ENCODE data around the gene KIF5C. TPM values are rescaled to one million over a fixed set of nuclear protein-coding genes. Genes with fewer than 3 reads are reported as not detected.

KIF5C gene
- total RNA-seq (ENCODE audit: unreplicated experiment), result 673 TPM
- long read RNA-seq, partial matches to known transcripts, result 15 of 24 reads
- long read RNA-seq, other reads (novel, unspliced or antisense), result 9 of 24 reads

GRCh38 chr2:148874868-148875341, at the start of gene KIF5C:
Gene KIF5C (plus strand): TSS chr2:148875227. CDS start chr2:148875618, 391 bp downstream.
- peaks cover 17% of the 10 kb centered on the region for H3K27me3 Mint-ChIP-seq (ENCODE audit: unreplicated experiment)
- peaks cover 21% of the 10 kb centered on the region for H3K9me3 Mint-ChIP-seq (ENCODE audit: unreplicated experiment)
- no peak for TF ChIP-seq CTCF (IDR thresholded peaks at IDR 0.05; ENCODE audit: partially characterized antibody, unreplicated experiment)
- peak; percentile 95 for DNase-seq
- H3K27ac Mint-ChIP-seq (ENCODE audit: unreplicated experiment), result peak within 1 kb of the TSS; percentile 99
- peaks cover 26% of the 10 kb centered on the region for H3K4me1 Mint-ChIP-seq (ENCODE audit: low read depth, unreplicated experiment)
- peak within 1 kb of the TSS; percentile 99 for H3K4me3 Mint-ChIP-seq (ENCODE audit: unreplicated experiment)
- H3K36me3 Mint-ChIP-seq (ENCODE audit: unreplicated experiment), result no peaks in the 10 kb centered on the region

GRCh38 chr2:148826791-148827190, 48.2 kb upstream of the KIF5C start:
- Mint-ChIP-seq H3K36me3 (ENCODE audit: unreplicated experiment) (peaks cover 4% of the 10 kb centered on the region), H3K4me1 (ENCODE audit: low read depth, unreplicated experiment) (no peaks in the 10 kb centered on the region), H3K4me3 (ENCODE audit: unreplicated experiment) (no peak overlapping the region), H3K27me3 (ENCODE audit: unreplicated experiment) (no peaks in the 10 kb centered on the region), H3K27ac (ENCODE audit: unreplicated experiment) (no peak overlapping the region), H3K9me3 (ENCODE audit: unreplicated experiment) (peaks cover 2% of the 10 kb centered on the region)
- no peak for DNase-seq
- TF ChIP-seq CTCF (IDR thresholded peaks at IDR 0.05; ENCODE audit: partially characterized antibody, unreplicated experiment), result no peak

GRCh38 chr2:148828941-148829340, 46.1 kb upstream of the KIF5C start:
- Mint-ChIP-seq H3K9me3 (ENCODE audit: unreplicated experiment) (peaks cover 2% of the 10 kb centered on the region), H3K36me3 (ENCODE audit: unreplicated experiment) (peaks cover 9% of the 10 kb centered on the region), H3K4me1 (ENCODE audit: low read depth, unreplicated experiment) (no peaks in the 10 kb centered on the region), H3K27ac (ENCODE audit: unreplicated experiment) (no peak overlapping the region), H3K4me3 (ENCODE audit: unreplicated experiment) (no peak overlapping the region), H3K27me3 (ENCODE audit: unreplicated experiment) (no peaks in the 10 kb centered on the region)
- no peak for TF ChIP-seq CTCF (IDR thresholded peaks at IDR 0.05; ENCODE audit: partially characterized antibody, unreplicated experiment)
- no peak for DNase-seq

GRCh38 chr2:148829618-148830017, 45.4 kb upstream of the KIF5C start:
- Mint-ChIP-seq H3K9me3 (ENCODE audit: unreplicated experiment) (peaks cover 2% of the 10 kb centered on the region), H3K36me3 (ENCODE audit: unreplicated experiment) (peaks cover 9% of the 10 kb centered on the region), H3K4me3 (ENCODE audit: unreplicated experiment) (no peak overlapping the region), H3K27ac (ENCODE audit: unreplicated experiment) (no peak overlapping the region), H3K27me3 (ENCODE audit: unreplicated experiment) (no peaks in the 10 kb centered on the region), H3K4me1 (ENCODE audit: low read depth, unreplicated experiment) (no peaks in the 10 kb centered on the region)
- no peak for DNase-seq
- no peak for TF ChIP-seq CTCF (IDR thresholded peaks at IDR 0.05; ENCODE audit: partially characterized antibody, unreplicated experiment)

- H3K9me3 Mint-ChIP-seq (ENCODE audit: unreplicated experiment), result peaks cover 2% of the 10 kb centered on the region
- H3K27ac Mint-ChIP-seq (ENCODE audit: unreplicated experiment), result no peak overlapping the region
- no peaks in the 10 kb centered on the region for H3K27me3 Mint-ChIP-seq (ENCODE audit: unreplicated experiment)
- DNase-seq, result no peak
- H3K36me3 Mint-ChIP-seq (ENCODE audit: unreplicated experiment), result peaks cover 9% of the 10 kb centered on the region
- TF ChIP-seq CTCF (IDR thresholded peaks at IDR 0.05; ENCODE audit: partially characterized antibody, unreplicated experiment), result no peak
- no peaks in the 10 kb centered on the region for H3K4me1 Mint-ChIP-seq (ENCODE audit: low read depth, unreplicated experiment)
- H3K4me3 Mint-ChIP-seq (ENCODE audit: unreplicated experiment), result no peak overlapping the region
Measured at GRCh38 chr2:148832637-148833036, 42.4 kb upstream of the KIF5C start.

Data from glutamatergic neuron (in vitro differentiated cells).